ENCODE results near the gene IL36G.

GRCh38 chr2:112959109-112959812 is 18.5 kb upstream of the IL36G start:
- TF ChIP-seq SP1 (IDR thresholded peaks at IDR 0.05) (no peak), TARDBP (IDR thresholded peaks at IDR 0.05) (no peak), ARNT (IDR thresholded peaks at IDR 0.05) (no peak), NFRKB (IDR thresholded peaks at IDR 0.05) (no peak), FOXA1 (IDR thresholded peaks at IDR 0.05) (no peak), ELF4 (IDR thresholded peaks at IDR 0.05) (no peak), BHLHE40 (IDR thresholded peaks at IDR 0.05; ENCODE audit: borderline replicate concordance) (no peak), CTBP1 (IDR thresholded peaks at IDR 0.05; ENCODE audit: borderline replicate concordance) (no peak), ZNF384 (IDR thresholded peaks at IDR 0.05) (no peak), FOXM1 (IDR thresholded peaks at IDR 0.05; ENCODE audit: borderline replicate concordance) (no peak), LEF1 (IDR thresholded peaks at IDR 0.05; ENCODE audit: borderline replicate concordance) (no peak)
- TF ChIP-seq, protein P1, sequence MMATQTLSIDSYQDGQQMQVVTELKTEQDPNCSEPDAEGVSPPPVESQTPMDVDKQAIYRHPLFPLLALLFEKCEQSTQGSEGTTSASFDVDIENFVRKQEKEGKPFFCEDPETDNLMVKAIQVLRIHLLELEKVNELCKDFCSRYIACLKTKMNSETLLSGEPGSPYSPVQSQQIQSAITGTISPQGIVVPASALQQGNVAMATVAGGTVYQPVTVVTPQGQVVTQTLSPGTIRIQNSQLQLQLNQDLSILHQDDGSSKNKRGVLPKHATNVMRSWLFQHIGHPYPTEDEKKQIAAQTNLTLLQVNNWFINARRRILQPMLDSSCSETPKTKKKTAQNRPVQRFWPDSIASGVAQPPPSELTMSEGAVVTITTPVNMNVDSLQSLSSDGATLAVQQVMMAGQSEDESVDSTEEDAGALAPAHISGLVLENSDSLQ (IDR thresholded peaks at IDR 0.05) = no peak

Measured in HEK293T (cell line).